SHP77 treated with DMSO at 0.1 percent for 48 hours (cell line): Measurements from ENCODE around the gene C18orf63.
"Not testable (repeated sequence)": the region's sequence is repeated elsewhere in the genome, so short reads cannot be mapped to it uniquely, and the experiment has no call there.

Experiments
- DNase-seq: peaks from one replicate; lab custom pipeline; 2025; lab: John Stamatoyannopoulos, UW

The C18orf63 gene

GRCh38 chr18:74315464-74316256 is at the start of gene C18orf63:
C18orf63 (plus strand) TSS chr18:74315839; CDS start chr18:74317866, 2,027 bp downstream.
- no peak for DNase-seq

- no peak for DNase-seq
Measured at GRCh38 chr18:74266161-74266560, 49.5 kb upstream of the C18orf63 start.

GRCh38 chr18:74268175-74268574 is 47.5 kb upstream of the C18orf63 start:
- no peak for DNase-seq

GRCh38 chr18:74268933-74269620 is 46.6 kb upstream of the C18orf63 start:
- no peak for DNase-seq

- no peak for DNase-seq
Measured at GRCh38 chr18:74271635-74272034, 44.0 kb upstream of the C18orf63 start.

- DNase-seq: no peak
Measured at GRCh38 chr18:74273394-74273793, 42.2 kb upstream of the C18orf63 start.

GRCh38 chr18:74274700-74275099 is 40.9 kb upstream of the C18orf63 start:
- no peak for DNase-seq

- DNase-seq: no peak
Measured at GRCh38 chr18:74275736-74276135, 39.9 kb upstream of the C18orf63 start.

- DNase-seq: no peak
Measured at GRCh38 chr18:74276609-74277008, 39.0 kb upstream of the C18orf63 start.

- no peak for DNase-seq
Measured at GRCh38 chr18:74277296-74277695, 38.3 kb upstream of the C18orf63 start.

GRCh38 chr18:74278058-74278457 is 37.6 kb upstream of the C18orf63 start:
- no peak for DNase-seq

- no peak for DNase-seq
Measured at GRCh38 chr18:74278983-74279382, 36.7 kb upstream of the C18orf63 start.

- peak; percentile 38 for DNase-seq
Measured at GRCh38 chr18:74281011-74281979, 34.3 kb upstream of the C18orf63 start.

- DNase-seq: no peak
Measured at GRCh38 chr18:74281980-74282754, 33.5 kb upstream of the C18orf63 start.

GRCh38 chr18:74282755-74283554 is 32.7 kb upstream of the C18orf63 start:
- no peak for DNase-seq

- no peak for DNase-seq
Measured at GRCh38 chr18:74283646-74284045, 32.0 kb upstream of the C18orf63 start.

- DNase-seq: no peak
Measured at GRCh38 chr18:74284191-74284979, 31.3 kb upstream of the C18orf63 start.

- no peak for DNase-seq
Measured at GRCh38 chr18:74284980-74285355, 30.7 kb upstream of the C18orf63 start.

- not testable (repeated sequence) for DNase-seq
Measured at GRCh38 chr18:74285583-74285982, 30.1 kb upstream of the C18orf63 start.
